HT1080 (cell line): Measurements from ENCODE around the gene ARHGAP27. TPM values are rescaled to one million over a fixed set of nuclear protein-coding genes. Genes with fewer than 3 reads are reported as not detected.

Experiments
- DNase-seq: peaks from one replicate; pipeline ENCODE4 v3.0.0-alpha.2; 2015; ENCODE audit warnings: low read depth
- total RNA-seq: library from RNA; depleted of rRNA; stranded (reverse); fragments of >200 nt; shearing (Covaris generic); gene quantifications from 2 replicates; pipeline ENCODE4 v1.2.3, GENCODE V29; 2014

ARHGAP27 gene
- total RNA-seq, 1 experiment from 2014 or later: 11.4 TPM

GRCh38 chr17:45386178-45386577, 46.5 kb downstream of the ARHGAP27 start:
- DNase-seq: no peak

DNA sequence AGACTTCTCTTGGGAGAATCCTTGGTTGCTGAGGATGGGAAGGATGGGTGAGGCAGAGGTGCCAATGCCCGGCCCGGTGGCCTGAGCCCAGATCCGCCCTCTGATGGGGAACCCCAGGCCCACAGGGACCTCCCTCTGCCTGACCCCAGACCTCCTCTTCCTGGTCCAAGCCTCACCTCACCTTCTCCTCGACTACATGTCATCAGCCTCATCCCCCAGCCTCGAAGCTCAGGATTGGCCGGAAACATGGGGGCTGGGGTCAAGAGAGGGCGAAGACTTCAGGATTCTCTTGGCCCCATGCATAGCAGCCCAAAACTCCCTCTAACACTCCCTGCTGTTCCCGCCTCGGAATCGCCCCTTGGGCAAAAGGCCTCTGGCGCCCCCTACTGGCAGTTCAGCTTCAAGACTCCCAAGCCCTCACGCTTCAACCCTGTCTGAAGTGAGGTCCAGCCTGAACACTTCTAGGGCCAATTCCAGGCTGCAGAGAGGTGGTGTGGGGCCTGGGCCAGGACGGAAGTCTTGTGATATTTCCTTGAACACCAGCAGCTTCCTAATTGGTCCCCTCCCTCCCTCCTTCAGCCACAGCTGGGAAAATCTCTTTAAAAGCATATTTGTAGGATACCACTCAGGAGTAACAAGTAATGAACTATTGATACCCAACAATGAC, 47.2 kb downstream of the ARHGAP27 start:
- peak; percentile 83 for DNase-seq

GRCh38 chr17:45384789-45385262, 47.8 kb downstream of the ARHGAP27 start:
- DNase-seq: no peak

GRCh38 chr17:45384047-45384788, 48.5 kb downstream of the ARHGAP27 start:
- DNase-seq: peak; percentile 81

DNA sequence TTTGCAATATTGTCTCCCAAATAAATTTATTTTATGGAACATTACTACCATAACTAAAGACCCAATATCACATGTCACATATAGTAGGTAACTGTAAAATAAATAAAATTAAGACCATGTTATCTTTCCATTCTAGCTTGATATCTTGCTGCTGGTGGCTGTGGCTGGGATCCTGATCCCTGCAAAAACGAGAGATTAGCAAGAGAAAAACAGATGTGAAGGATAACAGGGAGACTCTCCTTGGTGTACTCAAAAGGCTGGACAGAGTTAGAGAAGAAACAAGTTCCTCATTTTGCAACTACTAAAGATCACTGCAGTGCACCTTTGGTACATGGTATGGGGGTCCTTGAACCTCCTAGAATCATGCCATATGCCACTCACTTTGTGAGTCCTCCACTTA, 49.7 kb downstream of the ARHGAP27 start:
- no peak for DNase-seq

DNA sequence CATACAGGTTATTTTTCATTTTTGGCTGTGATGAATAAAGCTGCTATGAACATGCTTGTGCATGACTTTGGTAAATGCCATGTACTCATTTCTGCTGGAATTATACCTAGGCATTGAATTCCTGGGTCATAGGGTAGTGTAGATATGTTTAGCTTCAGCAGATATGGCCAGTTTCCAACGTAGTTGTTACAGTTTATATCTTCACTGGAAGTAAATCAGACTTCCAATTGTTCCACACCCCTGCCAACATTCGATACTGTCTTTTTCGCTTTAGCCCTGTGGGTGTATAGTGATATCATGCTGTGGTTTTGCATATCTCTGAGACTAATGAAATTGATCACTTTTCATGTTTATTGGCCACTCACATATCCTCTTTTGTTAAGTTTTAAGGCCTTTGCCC, 50.4 kb downstream of the ARHGAP27 start:
- DNase-seq: no peak

GRCh38 chr17:45380991-45381390, 51.7 kb downstream of the ARHGAP27 start:
- no peak for DNase-seq

DNA sequence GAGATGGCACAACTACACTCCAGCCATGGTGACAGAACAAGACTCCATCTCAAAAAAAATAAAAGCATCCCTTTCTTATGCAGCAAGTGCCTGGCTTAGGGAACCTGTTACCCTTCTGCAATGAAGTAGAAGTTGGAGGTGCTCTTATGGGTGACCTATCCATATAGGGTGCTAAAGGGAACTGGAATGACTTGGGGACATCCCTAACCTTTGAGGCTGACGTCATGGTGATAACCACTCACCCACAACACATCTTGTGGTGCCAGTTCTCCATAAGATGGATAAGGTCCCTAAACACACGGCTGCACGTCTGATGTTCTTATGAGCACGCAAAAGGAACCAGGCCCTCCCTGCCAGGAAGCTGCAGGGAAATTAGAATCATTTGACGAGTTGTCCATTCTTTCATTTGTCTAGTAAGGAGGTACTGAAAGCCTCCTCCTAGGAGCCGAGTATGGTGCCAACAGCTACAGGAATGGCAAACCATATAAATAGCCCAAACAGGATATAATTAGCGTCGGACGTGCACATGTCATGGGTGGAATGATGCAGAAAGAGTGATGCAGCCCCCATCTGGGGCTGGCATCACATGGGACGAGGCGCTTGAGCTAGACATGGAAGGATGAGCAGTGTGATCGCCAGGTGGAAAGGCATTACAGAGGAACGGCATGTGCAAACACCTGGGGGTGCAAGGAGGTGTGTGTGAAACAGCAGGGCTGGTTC, 52.5 kb downstream of the ARHGAP27 start:
- DNase-seq: no peak

DNA sequence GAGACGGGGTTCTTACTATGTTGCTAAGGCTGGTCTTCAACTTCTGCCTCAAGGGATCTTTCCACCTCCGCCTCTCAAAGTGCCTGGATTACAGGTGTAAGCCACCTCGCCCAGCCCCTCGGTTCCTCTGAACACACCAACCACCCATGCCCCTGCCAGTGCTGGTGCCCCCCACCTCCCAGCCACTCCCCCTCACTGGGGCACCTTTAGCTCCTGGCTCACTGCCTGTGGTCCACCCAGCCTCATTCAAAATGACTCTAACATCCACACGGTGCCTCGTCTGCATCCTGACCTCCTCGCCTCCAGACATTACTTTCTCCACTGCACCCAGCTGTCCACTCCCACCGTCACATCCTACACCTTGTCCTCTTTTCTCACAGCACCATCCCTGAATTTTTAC, 55.3 kb downstream of the ARHGAP27 start:
- DNase-seq: no peak

DNA sequence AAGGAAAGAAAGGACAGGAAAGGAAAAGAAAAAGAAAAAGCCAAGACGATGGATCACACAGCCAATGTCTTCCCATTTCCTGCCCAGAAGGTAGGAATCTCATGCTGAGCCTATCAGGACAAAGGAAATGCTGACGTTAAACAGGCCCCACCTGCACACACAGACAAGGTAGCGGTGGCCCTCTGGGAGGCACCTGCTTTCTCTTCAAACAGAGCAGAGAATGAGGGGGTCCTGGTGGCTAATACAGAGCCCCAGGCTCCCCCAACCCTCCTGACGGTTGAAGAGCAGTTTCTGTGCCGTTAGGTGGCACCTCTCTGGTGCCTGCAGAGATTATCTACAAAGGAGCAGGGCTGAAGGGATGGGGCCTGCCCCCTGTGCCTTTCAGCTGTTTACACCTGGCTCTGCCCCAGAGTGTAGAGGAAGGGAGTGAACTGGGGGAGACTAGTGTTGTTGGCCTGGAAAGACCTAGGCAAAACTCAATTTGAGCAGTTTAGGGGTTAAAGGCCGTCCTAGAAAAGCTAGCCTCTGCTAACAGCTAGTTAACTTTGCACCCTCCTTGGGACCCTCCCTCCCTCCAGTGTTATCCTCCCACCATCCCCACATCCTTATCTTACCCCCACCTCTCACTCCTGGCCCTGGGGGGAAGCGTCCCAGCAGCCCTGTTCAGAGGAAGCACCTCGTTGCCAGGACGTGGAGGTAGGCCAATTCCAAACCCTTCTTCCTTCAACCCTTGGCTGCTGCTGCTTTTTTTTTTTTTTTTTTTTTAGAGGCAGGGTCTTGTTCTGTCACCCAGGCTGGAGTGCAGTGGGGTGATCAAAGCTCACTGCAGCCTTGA, 56.3 kb downstream of the ARHGAP27 start:
- DNase-seq: no peak

GRCh38 chr17:45374501-45374900, 58.2 kb downstream of the ARHGAP27 start:
- no peak for DNase-seq

GRCh38 chr17:45372325-45372869, 60.3 kb downstream of the ARHGAP27 start:
- no peak for DNase-seq

DNA sequence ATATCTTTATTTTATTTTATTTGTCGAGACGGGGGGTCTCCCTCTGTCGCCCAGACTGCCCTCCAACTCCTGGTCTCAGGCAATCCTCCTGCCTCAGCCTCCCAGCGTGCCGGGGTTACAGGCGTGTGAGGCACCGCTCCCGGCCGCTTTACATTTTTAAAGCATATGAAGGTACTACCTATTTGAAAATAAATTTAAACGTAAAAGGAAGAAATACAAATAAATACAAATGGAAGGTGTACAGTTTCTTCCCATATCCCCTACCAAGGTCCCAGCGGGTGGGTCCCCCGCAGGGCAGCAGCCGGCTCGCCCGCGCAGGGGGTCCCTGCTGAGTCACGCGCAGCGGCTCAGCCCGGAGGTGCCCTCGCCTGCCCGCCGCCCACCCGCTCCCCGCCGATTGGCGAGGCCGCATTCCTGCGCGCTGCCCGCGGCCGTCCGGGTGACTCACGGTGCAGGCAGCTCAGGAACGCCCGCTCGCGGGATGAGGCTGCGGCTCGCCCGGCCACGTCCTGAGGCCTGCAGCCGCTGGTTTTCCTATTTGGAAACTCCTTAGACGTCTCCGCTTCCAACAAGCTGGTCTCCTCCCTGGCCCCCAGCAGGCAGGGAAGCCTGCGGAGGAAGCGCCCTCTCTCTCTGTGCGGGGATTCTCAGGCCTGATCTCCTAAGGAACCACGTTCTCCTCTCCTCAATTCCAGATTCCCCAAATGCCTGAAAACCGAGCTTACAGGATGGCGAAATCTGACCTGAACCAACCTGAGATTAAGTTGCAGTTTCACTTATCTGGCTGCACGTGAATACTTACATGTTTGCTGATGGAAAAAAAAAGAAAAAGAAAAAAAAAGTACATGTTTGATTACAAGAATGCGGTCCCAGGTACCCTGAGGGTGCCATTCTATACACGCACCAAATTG, 61.0 kb downstream of the ARHGAP27 start:
- peak; percentile 98 for DNase-seq

DNA sequence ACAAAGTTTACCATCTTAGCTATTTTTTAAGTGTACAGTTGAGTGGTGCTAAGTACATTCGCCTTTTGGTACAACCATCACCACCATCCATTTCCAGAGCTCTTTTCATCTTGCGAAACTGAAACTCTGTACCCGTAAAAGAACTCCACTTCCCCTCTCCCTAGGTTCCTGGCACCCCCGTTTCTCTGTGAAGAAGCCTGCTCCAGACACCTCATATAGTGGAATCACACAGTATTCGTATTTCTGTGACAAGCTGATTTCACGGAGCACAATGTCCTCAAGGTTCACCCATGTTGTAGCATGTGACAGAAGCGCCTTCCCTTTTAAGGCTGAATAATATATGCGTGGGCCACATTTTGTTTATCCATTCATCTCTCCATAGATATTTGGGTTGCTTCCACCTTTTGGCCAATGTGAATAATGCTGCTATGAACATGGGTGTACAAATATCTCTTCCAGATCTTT, 61.7 kb downstream of the ARHGAP27 start:
- no peak for DNase-seq

DNA sequence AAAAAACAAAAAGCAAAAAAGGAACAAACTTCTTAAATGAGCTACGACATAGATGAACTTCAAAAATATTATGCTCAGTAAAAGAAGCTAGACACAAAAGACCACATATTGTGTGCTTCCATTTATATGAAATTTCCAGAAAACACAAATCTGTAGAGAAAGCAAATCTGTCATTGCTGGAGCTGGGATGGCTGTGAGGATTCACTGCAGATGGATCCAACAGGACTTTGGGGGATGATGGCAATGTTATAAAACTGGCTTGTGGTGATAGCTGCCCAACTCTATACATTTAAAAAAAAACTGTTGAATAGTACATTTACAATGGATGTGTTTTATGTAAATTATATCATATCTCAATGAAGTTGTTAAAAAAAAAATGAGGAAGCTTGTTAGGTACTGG, 63.2 kb downstream of the ARHGAP27 start:
- no peak for DNase-seq

DNA sequence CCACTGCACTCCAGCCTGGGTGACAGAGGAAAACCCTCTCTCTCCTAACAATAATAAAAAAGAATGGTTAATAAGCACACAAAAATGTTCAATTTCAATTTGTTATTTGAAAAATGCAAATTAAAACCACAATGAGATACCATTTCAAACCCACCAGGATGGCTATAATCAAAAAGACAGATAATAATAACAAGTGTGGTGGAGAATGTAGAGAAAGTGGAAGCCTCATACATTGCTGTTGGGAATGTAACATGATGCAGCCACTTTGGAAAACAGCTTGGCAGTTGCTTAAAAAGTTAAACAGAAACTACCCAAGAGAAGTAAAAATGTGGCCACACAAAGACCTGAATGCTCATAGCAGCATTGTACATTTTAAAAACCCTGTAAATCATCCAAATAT, 64.0 kb downstream of the ARHGAP27 start:
- DNase-seq: peak; percentile 17

DNA sequence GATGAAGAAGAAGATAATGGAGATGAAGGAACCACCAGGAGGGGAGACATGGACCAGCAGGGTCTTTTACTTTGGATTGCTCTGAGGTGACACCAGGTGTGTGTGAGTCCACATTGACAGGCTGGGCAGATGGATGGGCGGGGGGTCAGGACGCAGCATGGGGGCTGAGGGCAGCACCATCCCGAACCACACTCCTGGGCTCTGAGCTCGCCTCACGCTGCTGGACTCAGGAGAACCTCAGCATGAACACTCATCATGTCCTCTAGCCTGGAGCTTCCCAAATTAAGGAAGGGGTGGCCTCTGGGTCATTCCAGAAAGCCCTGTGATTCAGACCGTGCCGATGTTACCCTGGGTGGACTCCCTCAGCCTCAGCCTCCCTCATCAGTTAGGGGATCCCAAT, 65.5 kb downstream of the ARHGAP27 start:
- DNase-seq: no peak

GRCh38 chr17:45366691-45367090, 66.0 kb downstream of the ARHGAP27 start:
- no peak for DNase-seq

DNA sequence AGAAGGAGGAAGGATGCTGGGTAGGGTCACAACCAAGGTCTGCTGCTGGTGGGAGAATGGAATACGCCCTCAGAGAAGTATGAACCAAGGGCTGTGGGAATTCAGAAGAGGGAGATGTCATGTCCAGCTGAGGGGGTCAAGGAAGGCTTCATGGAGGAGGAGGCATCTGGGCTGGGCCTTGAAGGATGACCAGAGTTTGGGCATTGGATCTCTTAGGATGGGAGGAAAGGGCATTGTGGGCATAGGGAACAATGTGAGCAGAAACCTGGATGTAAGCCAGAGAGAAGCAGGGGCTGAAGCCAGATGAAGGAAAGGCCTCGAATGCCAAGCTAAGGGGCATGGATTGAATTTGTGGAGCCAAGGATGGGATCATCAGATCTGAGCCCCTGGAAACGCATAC, 66.6 kb downstream of the ARHGAP27 start:
- DNase-seq: no peak
